ENCODE results near the gene ASNS.
A peak's percentile ranks its signal among the peaks of the same experiment; 100 is the strongest.

DNA sequence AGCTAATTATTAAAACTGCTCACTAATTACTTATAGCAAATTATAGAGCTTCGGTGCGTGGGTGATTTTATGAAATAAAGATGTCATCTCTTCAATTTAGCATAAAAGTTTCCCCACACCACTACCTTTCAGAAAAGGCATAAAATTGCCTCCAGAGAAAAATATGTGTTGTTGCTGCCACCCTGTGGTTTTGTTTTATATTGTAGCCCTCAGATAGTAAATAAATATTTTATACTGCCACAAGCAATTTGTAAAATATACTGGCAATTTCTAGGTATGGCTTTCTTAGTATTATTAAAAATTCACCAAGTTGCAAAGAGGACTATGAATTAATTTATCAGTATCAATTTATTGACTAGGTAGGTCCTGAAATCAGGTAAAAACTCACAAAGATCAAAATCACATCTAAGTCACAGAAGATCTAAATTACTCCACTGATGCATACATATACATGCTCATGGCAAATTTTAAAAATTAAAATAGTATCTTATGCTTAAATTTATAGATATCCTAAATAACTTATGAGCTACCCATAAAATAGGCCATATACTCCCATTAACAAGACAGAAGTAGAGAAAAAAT, 26.5 kb downstream of the ASNS start:
- TF ChIP-seq HNF4A (conservative IDR thresholded peaks at IDR 0.05): no peak
- TF ChIP-seq CTCF (IDR thresholded peaks at IDR 0.05; ENCODE audit: low read depth, low read length, missing input control): peak; percentile 41
- TF ChIP-seq RAD21 (IDR thresholded peaks at IDR 0.05): peak; percentile 71 to 76
- TF ChIP-seq TAF1 (conservative IDR thresholded peaks at IDR 0.05): no peak
- TF ChIP-seq, protein P1, sequence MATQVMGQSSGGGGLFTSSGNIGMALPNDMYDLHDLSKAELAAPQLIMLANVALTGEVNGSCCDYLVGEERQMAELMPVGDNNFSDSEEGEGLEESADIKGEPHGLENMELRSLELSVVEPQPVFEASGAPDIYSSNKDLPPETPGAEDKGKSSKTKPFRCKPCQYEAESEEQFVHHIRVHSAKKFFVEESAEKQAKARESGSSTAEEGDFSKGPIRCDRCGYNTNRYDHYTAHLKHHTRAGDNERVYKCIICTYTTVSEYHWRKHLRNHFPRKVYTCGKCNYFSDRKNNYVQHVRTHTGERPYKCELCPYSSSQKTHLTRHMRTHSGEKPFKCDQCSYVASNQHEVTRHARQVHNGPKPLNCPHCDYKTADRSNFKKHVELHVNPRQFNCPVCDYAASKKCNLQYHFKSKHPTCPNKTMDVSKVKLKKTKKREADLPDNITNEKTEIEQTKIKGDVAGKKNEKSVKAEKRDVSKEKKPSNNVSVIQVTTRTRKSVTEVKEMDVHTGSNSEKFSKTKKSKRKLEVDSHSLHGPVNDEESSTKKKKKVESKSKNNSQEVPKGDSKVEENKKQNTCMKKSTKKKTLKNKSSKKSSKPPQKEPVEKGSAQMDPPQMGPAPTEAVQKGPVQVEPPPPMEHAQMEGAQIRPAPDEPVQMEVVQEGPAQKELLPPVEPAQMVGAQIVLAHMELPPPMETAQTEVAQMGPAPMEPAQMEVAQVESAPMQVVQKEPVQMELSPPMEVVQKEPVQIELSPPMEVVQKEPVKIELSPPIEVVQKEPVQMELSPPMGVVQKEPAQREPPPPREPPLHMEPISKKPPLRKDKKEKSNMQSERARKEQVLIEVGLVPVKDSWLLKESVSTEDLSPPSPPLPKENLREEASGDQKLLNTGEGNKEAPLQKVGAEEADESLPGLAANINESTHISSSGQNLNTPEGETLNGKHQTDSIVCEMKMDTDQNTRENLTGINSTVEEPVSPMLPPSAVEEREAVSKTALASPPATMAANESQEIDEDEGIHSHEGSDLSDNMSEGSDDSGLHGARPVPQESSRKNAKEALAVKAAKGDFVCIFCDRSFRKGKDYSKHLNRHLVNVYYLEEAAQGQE (IDR thresholded peaks at IDR 0.05): no peak
- no peak for TF ChIP-seq YY1 (IDR thresholded peaks at IDR 0.05)
- no peak for TF ChIP-seq SP1 (IDR thresholded peaks at IDR 0.05)
- TF ChIP-seq, protein P2, sequence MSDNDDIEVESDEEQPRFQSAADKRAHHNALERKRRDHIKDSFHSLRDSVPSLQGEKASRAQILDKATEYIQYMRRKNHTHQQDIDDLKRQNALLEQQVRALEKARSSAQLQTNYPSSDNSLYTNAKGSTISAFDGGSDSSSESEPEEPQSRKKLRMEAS (IDR thresholded peaks at IDR 0.05): no peak
- no peak for TF ChIP-seq EGR1 (IDR thresholded peaks at IDR 0.05; ENCODE audit: low read depth in 2 of 2)
- TF ChIP-seq GABPA (IDR thresholded peaks at IDR 0.05 in 1 of 2, conservative IDR thresholded peaks at IDR 0.05 in 1 of 2): no peak
- no peak for TF ChIP-seq JUND (IDR thresholded peaks at IDR 0.05)

Data from liver (tissue), 3 donors.